ENCODE data around the gene UNC45A.

GRCh38 chr15:90889313-90889730, 45.8 kb upstream of the UNC45A start:
- TF ChIP-seq, protein P1, sequence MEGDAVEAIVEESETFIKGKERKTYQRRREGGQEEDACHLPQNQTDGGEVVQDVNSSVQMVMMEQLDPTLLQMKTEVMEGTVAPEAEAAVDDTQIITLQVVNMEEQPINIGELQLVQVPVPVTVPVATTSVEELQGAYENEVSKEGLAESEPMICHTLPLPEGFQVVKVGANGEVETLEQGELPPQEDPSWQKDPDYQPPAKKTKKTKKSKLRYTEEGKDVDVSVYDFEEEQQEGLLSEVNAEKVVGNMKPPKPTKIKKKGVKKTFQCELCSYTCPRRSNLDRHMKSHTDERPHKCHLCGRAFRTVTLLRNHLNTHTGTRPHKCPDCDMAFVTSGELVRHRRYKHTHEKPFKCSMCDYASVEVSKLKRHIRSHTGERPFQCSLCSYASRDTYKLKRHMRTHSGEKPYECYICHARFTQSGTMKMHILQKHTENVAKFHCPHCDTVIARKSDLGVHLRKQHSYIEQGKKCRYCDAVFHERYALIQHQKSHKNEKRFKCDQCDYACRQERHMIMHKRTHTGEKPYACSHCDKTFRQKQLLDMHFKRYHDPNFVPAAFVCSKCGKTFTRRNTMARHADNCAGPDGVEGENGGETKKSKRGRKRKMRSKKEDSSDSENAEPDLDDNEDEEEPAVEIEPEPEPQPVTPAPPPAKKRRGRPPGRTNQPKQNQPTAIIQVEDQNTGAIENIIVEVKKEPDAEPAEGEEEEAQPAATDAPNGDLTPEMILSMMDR (IDR thresholded peaks at IDR 0.05): no peak
- no peak for TF ChIP-seq POLR2A (IDR thresholded peaks at IDR 0.05)

All from right lobe of liver (tissue), 4 donors.